HEK293 (cell line): Measurements from ENCODE around the gene FAH.

ENCODE experiments used
- CTCF ChIA-PET: fragments of 350-600 bp; formaldehyde crosslinking; extraction: SDS; loops from one replicate; lab custom pipeline; 2021; ENCODE audit warnings: antibody characterized with exemption; lab: Yijun Ruan, JAX
- POLR2A ChIA-PET: fragments of 300-600 bp; formaldehyde crosslinking; extraction: SDS; loops from one replicate; lab custom pipeline; 2020; ENCODE audit warnings: antibody characterized with exemption, inconsistent platforms; lab: Yijun Ruan, JAX
- H3K27ac ChIP-seq: fragments of 200-500 bp; sonication (Bioruptor generic); 2 replicates; pipeline ENCODE4 v1.5.1; 2014; ENCODE audit warnings: low read depth, low read length, control low read depth, inconsistent platforms; ENCODE audit errors: extremely low read depth
- H3K36me3 ChIP-seq, 2 experiments: fragments of 200-500 bp in 1 of 2; sonication (Bioruptor generic) in 1 of 2; 1 replicate in 1 of 2; 2 replicates in 1 of 2; pipeline ENCODE4 v1.5.1; 2014 to 2017; ENCODE audit warnings: inconsistent platforms in 2 of 2, low read length in 2 of 2; ENCODE audit not compliant: control insufficient read depth in 2 of 2, insufficient read depth in 1 of 2
- H3K4me1 ChIP-seq: fragments of 200-500 bp; sonication (Bioruptor generic); 2 replicates; pipeline ENCODE4 v1.5.1; 2014; ENCODE audit warnings: mild to moderate bottlenecking, low read length, inconsistent platforms; ENCODE audit not compliant: control insufficient read depth, insufficient read depth
- H3K4me3 ChIP-seq: 2 replicates; pipeline ENCODE4 v1.5.1; 2011; ENCODE audit warnings: low read depth, mild to moderate bottlenecking, control low read depth, low read length, moderate library complexity
- H3K9me3 ChIP-seq: fragments of 200-500 bp; sonication (Bioruptor generic); 2 replicates; pipeline ENCODE4 v1.5.1; 2014; ENCODE audit warnings: low read depth, low read length, inconsistent platforms; ENCODE audit not compliant: control insufficient read depth, insufficient read depth
- BCL11A ChIP-seq: fragments of 450-650 bp; formaldehyde crosslinking; IDR thresholded peaks from 2 replicates; pipeline ENCODE4 v1.5.1; 2016; ENCODE audit warnings: low read depth, missing biosample characterization, missing genetic modification characterization
- FEZF1 ChIP-seq: fragments of 450-650 bp; formaldehyde crosslinking; IDR thresholded peaks from 2 replicates; pipeline ENCODE4 v1.5.1; 2016; ENCODE audit warnings: missing biosample characterization, missing genetic modification characterization
- GLI2 ChIP-seq: fragments of 450-650 bp; formaldehyde crosslinking; IDR thresholded peaks from 2 replicates; pipeline ENCODE4; 2017; ENCODE audit warnings: missing biosample characterization, missing genetic modification characterization, low read depth, borderline replicate concordance
- SCRT1 ChIP-seq: fragments of 450-650 bp; formaldehyde crosslinking; IDR thresholded peaks from 2 replicates; pipeline ENCODE4 v1.5.1; 2016; ENCODE audit warnings: missing biosample characterization, missing genetic modification characterization, borderline replicate concordance
- YY2 ChIP-seq: fragments of 450-650 bp; formaldehyde crosslinking; IDR thresholded peaks from 2 replicates; pipeline ENCODE4 v1.5.1; 2016; ENCODE audit warnings: missing biosample characterization, missing genetic modification characterization
- ZBTB20 ChIP-seq: fragments of 450-650 bp; formaldehyde crosslinking; IDR thresholded peaks from 2 replicates; pipeline ENCODE4 v1.5.1; 2016; ENCODE audit warnings: missing biosample characterization, missing genetic modification characterization
- ZFP3 ChIP-seq: fragments of 450-650 bp; formaldehyde crosslinking; IDR thresholded peaks from 2 replicates; pipeline ENCODE4 v1.5.1; 2016; ENCODE audit warnings: low read depth, missing biosample characterization, missing genetic modification characterization
- ZNF10 ChIP-seq: fragments of 450-650 bp; formaldehyde crosslinking; IDR thresholded peaks from 2 replicates; pipeline ENCODE4 v1.5.1; 2017; ENCODE audit warnings: missing biosample characterization, missing genetic modification characterization
- ZNF394 ChIP-seq: fragments of 450-650 bp; formaldehyde crosslinking; IDR thresholded peaks from 2 replicates; pipeline ENCODE4 v1.5.1; 2016; ENCODE audit warnings: missing biosample characterization, missing genetic modification characterization, mild to moderate bottlenecking, moderate library complexity, borderline replicate concordance
- ZNF426 ChIP-seq: fragments of 450-650 bp; formaldehyde crosslinking; IDR thresholded peaks from 2 replicates; pipeline ENCODE4 v1.5.1; 2017; ENCODE audit warnings: missing biosample characterization, missing genetic modification characterization, mild to moderate bottlenecking, inconsistent platforms, moderate library complexity
- ZNF473 ChIP-seq: fragments of 450-650 bp; formaldehyde crosslinking; IDR thresholded peaks from 2 replicates; pipeline ENCODE4 v1.5.1; 2017; ENCODE audit warnings: missing biosample characterization, missing genetic modification characterization
- ZNF548 ChIP-seq: fragments of 450-650 bp; formaldehyde crosslinking; IDR thresholded peaks from 2 replicates; pipeline ENCODE4 v1.5.1; 2016; ENCODE audit warnings: missing biosample characterization, missing genetic modification characterization
- ZNF549 ChIP-seq: fragments of 450-650 bp; IDR thresholded peaks from 2 replicates; pipeline ENCODE4 v1.5.1; 2018; ENCODE audit warnings: missing biosample characterization, missing genetic modification characterization, mild to moderate bottlenecking, inconsistent platforms, moderate library complexity
- ZNF555 ChIP-seq: fragments of 450-650 bp; formaldehyde crosslinking; conservative IDR thresholded peaks from 2 replicates; pipeline ENCODE4 v1.5.1; 2017; ENCODE audit warnings: missing biosample characterization, mild to moderate bottlenecking, missing genetic modification characterization, inconsistent platforms
- ZNF571 ChIP-seq: fragments of 450-650 bp; formaldehyde crosslinking; IDR thresholded peaks from 2 replicates; pipeline ENCODE4 v1.5.0; 2017; ENCODE audit warnings: missing biosample characterization, missing genetic modification characterization
- ZNF629 ChIP-seq: fragments of 450-650 bp; formaldehyde crosslinking; IDR thresholded peaks from 2 replicates; pipeline ENCODE4 v1.5.1; 2017; ENCODE audit warnings: missing biosample characterization, missing genetic modification characterization
- ZNF76 ChIP-seq: fragments of 450-650 bp; formaldehyde crosslinking; IDR thresholded peaks from 2 replicates; pipeline ENCODE4; 2016; ENCODE audit warnings: low read depth, missing biosample characterization, missing genetic modification characterization, borderline replicate concordance
- ZSCAN16 ChIP-seq: fragments of 450-650 bp; formaldehyde crosslinking; IDR thresholded peaks from 2 replicates; pipeline ENCODE4 v1.5.1; 2016; ENCODE audit warnings: missing biosample characterization, missing genetic modification characterization
- TF ChIP-seq, protein P1 (sequence below): fragments of 450-650 bp; formaldehyde crosslinking; IDR thresholded peaks from 2 replicates; pipeline ENCODE4 v1.5.1; 2016; ENCODE audit warnings: missing biosample characterization, missing genetic modification characterization
- TF ChIP-seq, protein P2 (sequence below): fragments of 450-650 bp; formaldehyde crosslinking; IDR thresholded peaks from 2 replicates; pipeline ENCODE4 v1.5.1; 2016; ENCODE audit warnings: missing biosample characterization, missing genetic modification characterization
- TF ChIP-seq, protein P3 (sequence below): fragments of 450-650 bp; formaldehyde crosslinking; IDR thresholded peaks from 2 replicates; pipeline ENCODE4 v1.5.1; 2016; ENCODE audit warnings: missing biosample characterization, missing genetic modification characterization
- TF ChIP-seq, protein P4 (sequence below): fragments of 450-650 bp; IDR thresholded peaks from 2 replicates; pipeline ENCODE4 v1.5.1; 2018; ENCODE audit warnings: missing biosample characterization, mild to moderate bottlenecking, missing genetic modification characterization
- TF ChIP-seq, protein P5 (sequence below): fragments of 450-650 bp; formaldehyde crosslinking; conservative IDR thresholded peaks from 2 replicates; pipeline ENCODE4 v1.5.1; 2016; ENCODE audit warnings: low read depth, missing biosample characterization, missing genetic modification characterization

Gene FAH

DNA sequence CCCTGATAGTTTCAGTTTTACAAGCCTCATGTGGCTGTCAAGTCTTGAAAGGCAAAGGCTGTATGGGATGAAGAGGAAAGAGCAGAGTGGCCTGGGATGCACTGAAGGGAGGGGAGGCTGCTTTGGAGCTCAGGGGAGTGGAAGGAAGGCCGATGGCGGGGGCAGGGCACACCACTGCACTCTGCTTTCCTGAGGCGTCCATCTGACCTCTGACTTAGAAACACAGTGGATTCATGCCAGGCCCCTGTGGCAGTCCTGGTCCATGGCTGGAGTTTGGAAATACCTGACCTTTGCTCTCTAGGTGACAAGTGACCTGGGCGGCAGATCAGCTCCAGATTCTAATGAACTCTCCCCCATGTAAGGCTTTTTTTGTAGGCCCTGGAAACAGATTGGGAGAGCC lies 19.0 kb downstream of the FAH start:
- TF ChIP-seq ZNF629 (tag by site-specific recombination) = no peak
- no peak for TF ChIP-seq ZNF10 (tag by site-specific recombination)
- no peak for TF ChIP-seq ZBTB20 (tag by site-specific recombination)
- TF ChIP-seq GLI2 (tag by site-specific recombination) = no peak
- TF ChIP-seq ZNF555 (tag by site-specific recombination) = no peak
- TF ChIP-seq YY2 (tag by site-specific recombination) = no peak
- TF ChIP-seq, protein P1, sequence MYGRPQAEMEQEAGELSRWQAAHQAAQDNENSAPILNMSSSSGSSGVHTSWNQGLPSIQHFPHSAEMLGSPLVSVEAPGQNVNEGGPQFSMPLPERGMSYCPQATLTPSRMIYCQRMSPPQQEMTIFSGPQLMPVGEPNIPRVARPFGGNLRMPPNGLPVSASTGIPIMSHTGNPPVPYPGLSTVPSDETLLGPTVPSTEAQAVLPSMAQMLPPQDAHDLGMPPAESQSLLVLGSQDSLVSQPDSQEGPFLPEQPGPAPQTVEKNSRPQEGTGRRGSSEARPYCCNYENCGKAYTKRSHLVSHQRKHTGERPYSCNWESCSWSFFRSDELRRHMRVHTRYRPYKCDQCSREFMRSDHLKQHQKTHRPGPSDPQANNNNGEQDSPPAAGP (tag by site-specific recombination) = no peak
- TF ChIP-seq ZFP3 = no peak
- TF ChIP-seq, protein P2, sequence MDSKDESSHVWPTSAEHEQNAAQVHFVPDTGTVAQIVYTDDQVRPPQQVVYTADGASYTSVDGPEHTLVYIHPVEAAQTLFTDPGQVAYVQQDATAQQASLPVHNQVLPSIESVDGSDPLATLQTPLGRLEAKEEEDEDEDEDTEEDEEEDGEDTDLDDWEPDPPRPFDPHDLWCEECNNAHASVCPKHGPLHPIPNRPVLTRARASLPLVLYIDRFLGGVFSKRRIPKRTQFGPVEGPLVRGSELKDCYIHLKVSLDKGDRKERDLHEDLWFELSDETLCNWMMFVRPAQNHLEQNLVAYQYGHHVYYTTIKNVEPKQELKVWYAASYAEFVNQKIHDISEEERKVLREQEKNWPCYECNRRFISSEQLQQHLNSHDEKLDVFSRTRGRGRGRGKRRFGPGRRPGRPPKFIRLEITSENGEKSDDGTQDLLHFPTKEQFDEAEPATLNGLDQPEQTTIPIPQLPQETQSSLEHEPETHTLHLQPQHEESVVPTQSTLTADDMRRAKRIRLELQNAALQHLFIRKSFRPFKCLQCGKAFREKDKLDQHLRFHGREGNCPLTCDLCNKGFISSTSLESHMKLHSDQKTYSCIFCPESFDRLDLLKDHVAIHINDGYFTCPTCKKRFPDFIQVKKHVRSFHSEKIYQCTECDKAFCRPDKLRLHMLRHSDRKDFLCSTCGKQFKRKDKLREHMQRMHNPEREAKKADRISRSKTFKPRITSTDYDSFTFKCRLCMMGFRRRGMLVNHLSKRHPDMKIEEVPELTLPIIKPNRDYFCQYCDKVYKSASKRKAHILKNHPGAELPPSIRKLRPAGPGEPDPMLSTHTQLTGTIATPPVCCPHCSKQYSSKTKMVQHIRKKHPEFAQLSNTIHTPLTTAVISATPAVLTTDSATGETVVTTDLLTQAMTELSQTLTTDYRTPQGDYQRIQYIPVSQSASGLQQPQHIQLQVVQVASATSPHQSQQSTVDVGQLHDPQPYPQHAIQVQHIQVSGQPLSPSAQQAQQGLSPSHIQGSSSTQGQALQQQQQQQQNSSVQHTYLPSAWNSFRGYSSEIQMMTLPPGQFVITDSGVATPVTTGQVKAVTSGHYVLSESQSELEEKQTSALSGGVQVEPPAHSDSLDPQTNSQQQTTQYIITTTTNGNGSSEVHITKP (tag by site-specific recombination) = no peak
- TF ChIP-seq ZNF394 = no peak
- no peak for TF ChIP-seq ZNF473 (tag by site-specific recombination)
- TF ChIP-seq, protein P3, sequence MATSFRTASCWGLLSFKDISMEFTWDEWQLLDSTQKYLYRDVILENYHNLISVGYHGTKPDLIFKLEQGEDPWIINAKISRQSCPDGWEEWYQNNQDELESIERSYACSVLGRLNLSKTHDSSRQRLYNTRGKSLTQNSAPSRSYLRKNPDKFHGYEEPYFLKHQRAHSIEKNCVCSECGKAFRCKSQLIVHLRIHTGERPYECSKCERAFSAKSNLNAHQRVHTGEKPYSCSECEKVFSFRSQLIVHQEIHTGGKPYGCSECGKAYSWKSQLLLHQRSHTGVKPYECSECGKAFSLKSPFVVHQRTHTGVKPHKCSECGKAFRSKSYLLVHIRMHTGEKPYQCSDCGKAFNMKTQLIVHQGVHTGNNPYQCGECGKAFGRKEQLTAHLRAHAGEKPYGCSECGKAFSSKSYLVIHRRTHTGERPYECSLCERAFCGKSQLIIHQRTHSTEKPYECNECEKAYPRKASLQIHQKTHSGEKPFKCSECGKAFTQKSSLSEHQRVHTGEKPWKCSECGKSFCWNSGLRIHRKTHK (tag by site-specific recombination) = no peak
- TF ChIP-seq FEZF1 (tag by site-specific recombination) = no peak
- TF ChIP-seq BCL11A (tag by site-specific recombination) = no peak
- Histone ChIP-seq H3K9me3 (no peaks in the 10 kb centered on the region), H3K36me3 (peaks cover 0 to 31% of the 10 kb centered on the region in 2 experiments; a peak in 2 of 3 replicates), H3K4me1 (no peaks in the 10 kb centered on the region), H3K4me3 (no peak overlapping the region), H3K27ac (no peak overlapping the region)
- ChIA-PET POLR2A (no interaction called here), CTCF (interaction anchor here (0.6 to 2.0 kb wide), 10 partner anchors 8 to 832 kb away, joined by 3 to 5 read pairs (median 4); no protein-coding TSS in a partner anchor)

DNA sequence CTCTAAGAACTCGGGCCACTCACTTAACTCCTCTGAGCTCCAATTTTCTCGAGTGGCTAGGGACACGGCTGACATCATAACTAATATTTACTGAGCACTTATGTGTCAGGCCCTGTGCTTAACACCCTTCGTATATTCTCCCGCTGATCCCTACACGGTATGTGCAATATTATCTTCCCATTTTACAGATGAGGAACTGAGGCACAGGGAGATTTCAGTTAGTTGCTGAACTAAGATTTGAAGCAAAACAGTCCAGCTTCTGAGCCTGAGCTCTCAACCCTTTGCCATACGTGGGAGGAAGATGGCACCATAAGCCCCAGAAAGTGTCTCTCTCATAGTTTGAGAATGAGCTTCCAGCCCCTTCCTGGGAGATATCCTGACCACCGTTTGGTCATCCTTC lies 19.6 kb downstream of the FAH start:
- H3K36me3 ChIP-seq = peaks cover 0 to 36% of the 10 kb centered on the region in 2 experiments; a peak in 2 of 3 replicates
- no peak for TF ChIP-seq ZNF548 (tag by site-specific recombination)
- TF ChIP-seq, protein P4, sequence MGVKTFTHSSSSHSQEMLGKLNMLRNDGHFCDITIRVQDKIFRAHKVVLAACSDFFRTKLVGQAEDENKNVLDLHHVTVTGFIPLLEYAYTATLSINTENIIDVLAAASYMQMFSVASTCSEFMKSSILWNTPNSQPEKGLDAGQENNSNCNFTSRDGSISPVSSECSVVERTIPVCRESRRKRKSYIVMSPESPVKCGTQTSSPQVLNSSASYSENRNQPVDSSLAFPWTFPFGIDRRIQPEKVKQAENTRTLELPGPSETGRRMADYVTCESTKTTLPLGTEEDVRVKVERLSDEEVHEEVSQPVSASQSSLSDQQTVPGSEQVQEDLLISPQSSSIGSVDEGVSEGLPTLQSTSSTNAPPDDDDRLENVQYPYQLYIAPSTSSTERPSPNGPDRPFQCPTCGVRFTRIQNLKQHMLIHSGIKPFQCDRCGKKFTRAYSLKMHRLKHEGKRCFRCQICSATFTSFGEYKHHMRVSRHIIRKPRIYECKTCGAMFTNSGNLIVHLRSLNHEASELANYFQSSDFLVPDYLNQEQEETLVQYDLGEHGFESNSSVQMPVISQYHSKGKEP (tag by site-specific recombination) = no peak
- no peak for TF ChIP-seq ZNF426 (tag by site-specific recombination)
- no peak for TF ChIP-seq ZNF549 (tag by site-specific recombination)
- TF ChIP-seq ZNF571 (tag by site-specific recombination) = no peak
- TF ChIP-seq, protein P5, sequence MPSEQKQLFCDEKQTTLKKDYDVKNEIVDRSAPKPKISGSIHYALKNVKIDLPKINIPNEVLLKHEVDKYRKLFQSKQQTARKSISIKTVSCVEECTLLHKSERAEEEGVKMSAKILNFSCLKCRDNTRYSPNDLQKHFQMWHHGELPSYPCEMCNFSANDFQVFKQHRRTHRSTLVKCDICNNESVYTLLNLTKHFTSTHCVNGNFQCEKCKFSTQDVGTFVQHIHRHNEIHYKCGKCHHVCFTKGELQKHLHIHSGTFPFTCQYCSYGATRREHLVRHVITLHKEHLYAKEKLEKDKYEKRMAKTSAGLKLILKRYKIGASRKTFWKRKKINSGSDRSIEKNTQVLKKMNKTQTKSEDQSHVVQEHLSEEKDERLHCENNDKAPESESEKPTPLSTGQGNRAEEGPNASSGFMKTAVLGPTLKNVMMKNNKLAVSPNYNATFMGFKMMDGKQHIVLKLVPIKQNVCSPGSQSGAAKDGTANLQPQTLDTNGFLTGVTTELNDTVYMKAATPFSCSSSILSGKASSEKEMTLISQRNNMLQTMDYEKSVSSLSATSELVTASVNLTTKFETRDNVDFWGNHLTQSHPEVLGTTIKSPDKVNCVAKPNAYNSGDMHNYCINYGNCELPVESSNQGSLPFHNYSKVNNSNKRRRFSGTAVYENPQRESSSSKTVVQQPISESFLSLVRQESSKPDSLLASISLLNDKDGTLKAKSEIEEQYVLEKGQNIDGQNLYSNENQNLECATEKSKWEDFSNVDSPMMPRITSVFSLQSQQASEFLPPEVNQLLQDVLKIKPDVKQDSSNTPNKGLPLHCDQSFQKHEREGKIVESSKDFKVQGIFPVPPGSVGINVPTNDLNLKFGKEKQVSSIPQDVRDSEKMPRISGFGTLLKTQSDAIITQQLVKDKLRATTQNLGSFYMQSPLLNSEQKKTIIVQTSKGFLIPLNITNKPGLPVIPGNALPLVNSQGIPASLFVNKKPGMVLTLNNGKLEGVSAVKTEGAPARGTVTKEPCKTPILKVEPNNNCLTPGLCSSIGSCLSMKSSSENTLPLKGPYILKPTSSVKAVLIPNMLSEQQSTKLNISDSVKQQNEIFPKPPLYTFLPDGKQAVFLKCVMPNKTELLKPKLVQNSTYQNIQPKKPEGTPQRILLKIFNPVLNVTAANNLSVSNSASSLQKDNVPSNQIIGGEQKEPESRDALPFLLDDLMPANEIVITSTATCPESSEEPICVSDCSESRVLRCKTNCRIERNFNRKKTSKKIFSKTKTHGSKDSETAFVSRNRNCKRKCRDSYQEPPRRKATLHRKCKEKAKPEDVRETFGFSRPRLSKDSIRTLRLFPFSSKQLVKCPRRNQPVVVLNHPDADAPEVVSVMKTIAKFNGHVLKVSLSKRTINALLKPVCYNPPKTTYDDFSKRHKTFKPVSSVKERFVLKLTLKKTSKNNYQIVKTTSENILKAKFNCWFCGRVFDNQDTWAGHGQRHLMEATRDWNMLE (tag by site-specific recombination) = no peak
- TF ChIP-seq ZNF76 = no peak
- no peak for TF ChIP-seq ZSCAN16 (tag by site-specific recombination)
- no peak for TF ChIP-seq SCRT1

More for the DNA sequence above, 19.6 kb downstream of the FAH start:
- Histone ChIP-seq H3K4me3 (no peak overlapping the region), H3K9me3 (no peaks in the 10 kb centered on the region), H3K4me1 (no peaks in the 10 kb centered on the region), H3K27ac (no peak overlapping the region)
- CTCF ChIA-PET = interaction anchor here (0.6 to 2.0 kb wide), 18 partner anchors 9 to 847 kb away, joined by 3 to 7 read pairs (median 4); partner anchors contain the start of gene ZFAND6
- POLR2A ChIA-PET = no interaction called here
